IMR-90 (cell line): ENCODE results near the gene FOXC1. TPM values are rescaled to one million over a fixed set of nuclear protein-coding genes. Genes with fewer than 3 reads are reported as not detected.

Experiments used
- ATAC-seq: fragments of 200-7000 bp; cut with Tn5 transposase; 2 replicates; pipeline ENCODE4 v1.9.1; 2020; ENCODE audit warnings: low read depth, mild to moderate bottlenecking, moderate library complexity
- BruUV-seq: library from RNA; stranded (reverse); fragments of 400-500 nt; replicated peaks from 2 replicates; lab custom pipeline; 2021; lab: Mats Ljungman, UMichigan
- CTCF ChIA-PET: fragments of 300-600 bp; formaldehyde crosslinking; extraction: SDS; loops from one replicate; lab custom pipeline; 2021; ENCODE audit warnings: antibody characterized with exemption; lab: Yijun Ruan, JAX
- POLR2A ChIA-PET: fragments of 300-600 bp; sonication (Branson Sonifier 250); formaldehyde crosslinking; loops from one replicate; lab custom pipeline; 2022; ENCODE audit warnings: antibody characterized with exemption; ENCODE audit not compliant: unreplicated experiment; lab: Charles Lee
- DNase-seq: peaks from one replicate; pipeline ENCODE4 v3.0.0; 2013
- H2AFZ ChIP-seq: replicated peaks from 2 replicates; pipeline ENCODE3; 2013; ENCODE audit warnings: low read length, mild to moderate bottlenecking; ENCODE audit not compliant: poor library complexity
- H2AK5ac ChIP-seq: 2 replicates; pipeline ENCODE4 v1.6.1; 2013; ENCODE audit warnings: low read depth, low read length, inconsistent platforms
- H2AK9ac ChIP-seq: replicated peaks from 2 replicates; pipeline ENCODE3; 2013; ENCODE audit warnings: mild to moderate bottlenecking, low read depth, low read length, moderate library complexity; ENCODE audit not compliant: poor library complexity
- H2BK120ac ChIP-seq: 2 replicates; pipeline ENCODE4 v1.6.1; 2013; ENCODE audit warnings: low read depth, low read length, inconsistent platforms
- H2BK15ac ChIP-seq: 3 replicates; pipeline ENCODE4 v1.6.1; 2013; ENCODE audit warnings: low read depth, low read length, inconsistent platforms
- H2BK20ac ChIP-seq: 2 replicates; pipeline ENCODE4 v1.6.1; 2013; ENCODE audit warnings: low read depth, mild to moderate bottlenecking, inconsistent platforms, low read length, moderate library complexity
- H2BK5ac ChIP-seq: 2 replicates; pipeline ENCODE4 v1.6.1; 2013; ENCODE audit warnings: mild to moderate bottlenecking, low read depth, low read length, inconsistent platforms; ENCODE audit not compliant: poor library complexity, severe bottlenecking
- H3K14ac ChIP-seq: replicated peaks from 2 replicates; pipeline ENCODE4 v1.6.1; 2013; ENCODE audit warnings: low read depth, low read length, inconsistent platforms
- H3K18ac ChIP-seq: 2 replicates; pipeline ENCODE4 v1.6.1; 2013; ENCODE audit warnings: low read depth, low read length, control low read depth
- H3K23ac ChIP-seq: 2 replicates; pipeline ENCODE4 v1.6.1; 2013; ENCODE audit warnings: low read depth, low read length, inconsistent platforms
- H3K27ac ChIP-seq: 2 replicates; pipeline ENCODE4 v1.5.1; 2013; ENCODE audit warnings: mild to moderate bottlenecking, control low read depth, low read length; ENCODE audit not compliant: insufficient read depth
- H3K27me3 ChIP-seq: 2 replicates; pipeline ENCODE4 v1.6.1; 2013; ENCODE audit warnings: low read length; ENCODE audit not compliant: control insufficient read depth, insufficient read depth
- H3K36me3 ChIP-seq: 2 replicates; pipeline ENCODE4 v1.6.1; 2013; ENCODE audit warnings: low read length, mixed read lengths; ENCODE audit not compliant: control insufficient read depth, insufficient read depth
- H3K4ac ChIP-seq: 2 replicates; pipeline ENCODE4 v1.6.1; 2013; ENCODE audit warnings: low read depth, low read length, inconsistent platforms
- H3K4me1 ChIP-seq: 2 replicates; pipeline ENCODE4 v1.6.1; 2013; ENCODE audit warnings: low read length, mixed read lengths; ENCODE audit not compliant: control insufficient read depth, insufficient read depth
- H3K4me2 ChIP-seq: 2 replicates; pipeline ENCODE4 v1.6.1; 2013; ENCODE audit warnings: low read depth, mild to moderate bottlenecking, control low read depth, low read length, moderate library complexity
- H3K4me3 ChIP-seq: 2 replicates; pipeline ENCODE4 v1.5.1; 2013; ENCODE audit warnings: low read depth, mild to moderate bottlenecking, control low read depth, low read length, moderate library complexity; ENCODE audit not compliant: insufficient read depth
- H3K56ac ChIP-seq: 2 replicates; pipeline ENCODE4 v1.6.1; 2013; ENCODE audit warnings: low read length, inconsistent platforms; ENCODE audit not compliant: insufficient read depth; ENCODE audit errors: extremely low read depth
- H3K79me1 ChIP-seq, 2 experiments: 2 replicates each; pipeline ENCODE4 v1.6.1; 2013; ENCODE audit warnings: low read length in 2 of 2, inconsistent platforms in 1 of 2, low read depth in 1 of 2
- H3K9ac ChIP-seq: 2 replicates; pipeline ENCODE4 v1.6.1; 2013; ENCODE audit warnings: low read depth, low read length, control low read depth
- H3K9me1 ChIP-seq: 2 replicates; pipeline ENCODE4 v1.6.1; 2013; ENCODE audit warnings: low read length, inconsistent platforms; ENCODE audit not compliant: insufficient read depth
- H3K9me3 ChIP-seq: 2 replicates; pipeline ENCODE4 v1.6.1; 2013; ENCODE audit warnings: low read length; ENCODE audit not compliant: control insufficient read depth, insufficient read depth
- H4K20me1 ChIP-seq: 2 replicates; pipeline ENCODE4 v1.6.1; 2013; ENCODE audit warnings: low read length, inconsistent platforms; ENCODE audit not compliant: insufficient read depth
- H4K5ac ChIP-seq: 2 replicates; pipeline ENCODE4 v1.6.1; 2013; ENCODE audit warnings: mild to moderate bottlenecking, low read depth, low read length, control low read depth
- H4K8ac ChIP-seq, 2 experiments: 2 replicates each; pipeline ENCODE4 v1.6.1; 2013; ENCODE audit warnings: low read depth in 2 of 2, low read length in 2 of 2, control low read depth in 1 of 2, inconsistent platforms in 1 of 2
- H4K91ac ChIP-seq: 2 replicates; pipeline ENCODE4 v1.6.1; 2013; ENCODE audit warnings: low read depth, low read length, inconsistent platforms; ENCODE audit not compliant: insufficient read depth
- BHLHE40 ChIP-seq: fragments of 150-350 bp; IDR thresholded peaks from 2 replicates; pipeline ENCODE4 v1.6.1; 2016; ENCODE audit warnings: mild to moderate bottlenecking, low read depth, low read length
- CEBPB ChIP-seq: IDR thresholded peaks from 2 replicates; pipeline ENCODE4 v1.6.1; 2012; ENCODE audit warnings: low read depth, low read length, improper control_type of control experiment
- CHD1 ChIP-seq: IDR thresholded peaks from 2 replicates; pipeline ENCODE4 v1.6.1; 2012; ENCODE audit warnings: low read depth, low read length, improper control_type of control experiment
- CTCF ChIP-seq: conservative IDR thresholded peaks from 2 replicates; pipeline ENCODE4 v1.5.1; 2012; ENCODE audit warnings: mild to moderate bottlenecking, low read depth, low read length, improper control_type of control experiment
- MAFK ChIP-seq: IDR thresholded peaks from 2 replicates; pipeline ENCODE4 v1.6.1; 2012; ENCODE audit warnings: low read depth, low read length, improper control_type of control experiment
- MAZ ChIP-seq: IDR thresholded peaks from 2 replicates; pipeline ENCODE4 v1.6.1; 2012; ENCODE audit warnings: low read depth, mild to moderate bottlenecking, low read length, improper control_type of control experiment, moderate library complexity, borderline replicate concordance
- NFE2L2 ChIP-seq: fragments of 150-350 bp; IDR thresholded peaks from 2 replicates; pipeline ENCODE4 v1.6.1; 2016; ENCODE audit warnings: low read depth, mild to moderate bottlenecking, low read length
- POLR2A ChIP-seq: IDR thresholded peaks from 2 replicates; pipeline ENCODE4 v1.6.1; 2012; ENCODE audit warnings: mild to moderate bottlenecking, low read depth, low read length
- RAD21 ChIP-seq: IDR thresholded peaks from 2 replicates; pipeline ENCODE4 v1.6.1; 2012; ENCODE audit warnings: low read length, improper control_type of control experiment
- RCOR1 ChIP-seq: IDR thresholded peaks from 2 replicates; pipeline ENCODE4 v1.6.1; 2012; ENCODE audit warnings: mild to moderate bottlenecking, low read length, improper control_type of control experiment; ENCODE audit not compliant: insufficient replicate concordance
- RFX5 ChIP-seq: IDR thresholded peaks from 2 replicates; pipeline ENCODE4 v1.8.0; 2012; ENCODE audit warnings: low read depth, mild to moderate bottlenecking, low read length, moderate library complexity
- SMC3 ChIP-seq: fragments of 150-350 bp; IDR thresholded peaks from 2 replicates; pipeline ENCODE4 v1.6.1; 2016; ENCODE audit warnings: low read depth, mild to moderate bottlenecking, antibody characterized with exemption, low read length, moderate library complexity
- WGBS, 2 experiments: methylation state at CpG; one replicate each; pipeline versions ENCODE4 v1.1.5 to v1.1.7; 2013; ENCODE audit warnings: missing lambda C conversion rate in 2 of 2; ENCODE audit not compliant: insufficient read length in 1 of 2; ENCODE audit errors: extremely low coverage in 2 of 2; 5-methylcytosine and 5-hydroxymethylcytosine counted together
- dilution Hi-C: fragments of 300-500 bp; cut with HindIII; formaldehyde crosslinking; loops from one replicate; pipeline ENCODE4 v1.14.3; 2018; ENCODE audit warnings: low sequenced_read_pairs; ENCODE audit not compliant: unreplicated experiment
- in situ Hi-C: fragments of 300-500 bp; cut with MboI; formaldehyde crosslinking; loops from 3 replicates; pipeline ENCODE4 v1.14.3; 2019; ENCODE audit warnings: low sequenced_read_pairs, inconsistent platforms, mixed read lengths
- intact Hi-C: fragments of 100-400 bp; cut with micrococcal nuclease; formaldehyde crosslinking; loops from 2 replicates; pipeline ENCODE4 v1.10.0; 2022
- polyA plus RNA-seq, 3 experiments: library from polyadenylated mRNA; depleted of rRNA; stranded (reverse); fragments of >200 nt; gene quantifications; 2 replicates each; pipeline ENCODE4 v1.2.3, GENCODE V29; 2012; ENCODE audit warnings: low replicate concordance in 1 of 3
- total RNA-seq: library from RNA; depleted of rRNA; stranded (reverse); fragments of >200 nt; gene quantifications from 2 replicates; pipeline ENCODE4 v1.2.3, GENCODE V29; 2012
- TF ChIP-seq, protein P1 (sequence below): fragments of 150-350 bp; IDR thresholded peaks from 2 replicates; pipeline ENCODE4 v1.6.1; 2017; ENCODE audit warnings: mild to moderate bottlenecking, antibody characterized with exemption, low read length, low read depth
- TF ChIP-seq, protein P2 (sequence below): fragments of 150-350 bp; IDR thresholded peaks from 2 replicates; pipeline ENCODE4 v1.6.1; 2016; ENCODE audit warnings: low read depth, mild to moderate bottlenecking, low read length, moderate library complexity, borderline replicate concordance

Gene FOXC1
- total and polyA plus RNA-seq, 2 of the 4 experiments (the other 2 are of a cell fraction), result 1.3 to 4.0 TPM

DNA sequence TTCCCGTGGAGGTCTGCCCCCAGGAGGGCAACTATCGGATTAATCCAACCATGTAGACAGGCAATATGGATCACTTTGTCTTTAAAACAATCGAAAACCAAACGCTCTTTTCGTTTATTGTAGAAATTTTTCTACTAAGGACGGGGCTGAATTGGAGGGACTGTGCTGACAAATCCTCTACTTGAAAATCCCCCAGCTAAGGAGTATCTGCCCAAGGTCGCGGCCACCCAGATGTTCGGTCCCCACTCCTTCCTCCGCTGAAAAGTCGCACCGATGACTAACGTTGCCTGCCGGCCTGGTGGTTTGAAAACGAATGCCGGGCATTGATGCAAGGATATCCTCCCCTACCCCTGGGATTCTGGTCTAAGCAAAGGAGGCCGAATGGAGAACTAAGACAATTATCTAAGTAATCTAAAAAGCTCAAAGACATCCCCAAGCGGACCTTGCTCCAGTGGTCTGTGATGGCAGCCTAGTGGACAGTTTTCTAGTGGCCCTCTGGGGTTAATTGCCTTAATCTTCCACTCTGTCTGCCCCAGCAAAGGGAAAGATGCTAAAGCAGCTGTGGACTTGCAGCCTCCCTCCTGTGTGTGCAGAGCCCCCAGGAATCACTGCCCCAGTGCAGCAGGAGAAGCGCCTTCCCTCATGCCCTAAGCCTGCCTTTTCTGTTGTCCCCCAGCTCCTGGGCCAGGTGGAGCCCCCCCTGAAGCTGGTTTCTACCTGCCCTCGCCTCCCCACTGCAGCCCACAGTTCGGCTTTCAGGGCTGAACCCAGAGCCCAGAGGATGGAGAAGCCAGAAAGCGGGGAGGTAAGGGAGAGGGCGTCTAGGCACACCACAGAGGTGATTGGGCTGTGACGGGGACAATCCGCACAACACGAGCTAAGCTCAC lies 3.6 kb upstream of the FOXC1 start:
- no peak overlapping the region for H4K5ac ChIP-seq
- H2BK5ac ChIP-seq, result no peak overlapping the region
- no peak overlapping the region for H2BK15ac ChIP-seq
- no peak overlapping the region for H3K18ac ChIP-seq
- H2AFZ ChIP-seq, result no peak overlapping the region
- no peaks in the 10 kb centered on the region for H3K9me1 ChIP-seq
- ATAC-seq (no peak), DNase-seq (no peak)
- H3K36me3 ChIP-seq, result no peaks in the 10 kb centered on the region
- peaks cover 7% of the 10 kb centered on the region; the same call in 1 of the 2 replicates for H3K9me3 ChIP-seq
- H3K27me3 ChIP-seq, result peaks cover 29% of the 10 kb centered on the region
- intact Hi-C loops (loop anchor here (2.0 kb wide), 3 partner anchors 499 to 843 kb away; no protein-coding TSS in a partner anchor), dilution Hi-C loops (no loop called here), in situ Hi-C loops (loop anchor here (10.0 kb wide), 1 partner anchor 579 kb away; no protein-coding TSS in a partner anchor)
- H4K20me1 ChIP-seq, result 0 out of 2 replicates have a peak, but pooled peaks cover 3% of the 10 kb centered on the region
- whole genome bisulfite sequencing, 2 experiments, result no CpG with 5 or more reads among the region's 26 CpGs
- H3K4ac ChIP-seq, result no peak overlapping the region
- H3K27ac ChIP-seq, result no peak overlapping the region
- peaks cover 2% of the 10 kb centered on the region; the same call in 1 of the 2 replicates for H3K4me1 ChIP-seq
- no TSS peak for BruUV-seq
- no peak overlapping the region for H4K8ac ChIP-seq
- H2BK120ac ChIP-seq, result no peak overlapping the region
- peaks cover 0 to 4% of the 10 kb centered on the region in 2 experiments; a peak in 1 of 4 replicates for H3K79me1 ChIP-seq
- no peak overlapping the region for H2AK9ac ChIP-seq
- H3K56ac ChIP-seq, result no peak overlapping the region
- ChIA-PET POLR2A (no interaction called here), CTCF (interaction anchor here (0.5 to 3.2 kb wide), 2 partner anchors 498 to 1086 kb away, joined by 4 to 9 read pairs; no protein-coding TSS in a partner anchor)
- H3K14ac ChIP-seq, result no peak overlapping the region
- no peak overlapping the region for H3K4me2 ChIP-seq
- no peak overlapping the region for H4K91ac ChIP-seq
- no peak overlapping the region for H3K9ac ChIP-seq
- no peak overlapping the region for H2BK20ac ChIP-seq
- no peak overlapping the region for H2AK5ac ChIP-seq
- H3K4me3 ChIP-seq, result no peak overlapping the region
- H3K23ac ChIP-seq, result no peak overlapping the region
- TF ChIP-seq SMC3 (no peak), RAD21 (no peak), MAZ (no peak), CTCF (no peak), CHD1 (no peak), POLR2A (no peak), RCOR1 (no peak), RFX5 (no peak), BHLHE40 (no peak), MAFK (no peak), CEBPB (no peak), NFE2L2 (no peak)
- TF ChIP-seq, protein P1, sequence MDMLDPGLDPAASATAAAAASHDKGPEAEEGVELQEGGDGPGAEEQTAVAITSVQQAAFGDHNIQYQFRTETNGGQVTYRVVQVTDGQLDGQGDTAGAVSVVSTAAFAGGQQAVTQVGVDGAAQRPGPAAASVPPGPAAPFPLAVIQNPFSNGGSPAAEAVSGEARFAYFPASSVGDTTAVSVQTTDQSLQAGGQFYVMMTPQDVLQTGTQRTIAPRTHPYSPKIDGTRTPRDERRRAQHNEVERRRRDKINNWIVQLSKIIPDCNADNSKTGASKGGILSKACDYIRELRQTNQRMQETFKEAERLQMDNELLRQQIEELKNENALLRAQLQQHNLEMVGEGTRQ, result no peak
- TF ChIP-seq, protein P2, sequence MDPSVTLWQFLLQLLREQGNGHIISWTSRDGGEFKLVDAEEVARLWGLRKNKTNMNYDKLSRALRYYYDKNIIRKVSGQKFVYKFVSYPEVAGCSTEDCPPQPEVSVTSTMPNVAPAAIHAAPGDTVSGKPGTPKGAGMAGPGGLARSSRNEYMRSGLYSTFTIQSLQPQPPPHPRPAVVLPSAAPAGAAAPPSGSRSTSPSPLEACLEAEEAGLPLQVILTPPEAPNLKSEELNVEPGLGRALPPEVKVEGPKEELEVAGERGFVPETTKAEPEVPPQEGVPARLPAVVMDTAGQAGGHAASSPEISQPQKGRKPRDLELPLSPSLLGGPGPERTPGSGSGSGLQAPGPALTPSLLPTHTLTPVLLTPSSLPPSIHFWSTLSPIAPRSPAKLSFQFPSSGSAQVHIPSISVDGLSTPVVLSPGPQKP, result no peak
